Esophagus muscularis mucosa (tissue), 3 donors: ENCODE results near the gene CYP46A1.

Experiments
- CTCF ChIP-seq, 3 experiments: fragments of 200-600 bp in 2 of 3; fragments of 450-650 bp in 1 of 3; sonication (generic) in 2 of 3; IDR thresholded peaks; one replicate each; pipeline ENCODE4 v1.5.1; 2017 to 2019; ENCODE audit warnings: antibody characterized with exemption in 3 of 3, mild to moderate bottlenecking in 2 of 3, moderate library complexity in 1 of 3
- EP300 ChIP-seq: sonication (generic); formaldehyde crosslinking; IDR thresholded peaks from one replicate; pipeline ENCODE4 v1.6.1; 2017; ENCODE audit warnings: antibody characterized with exemption

- TF ChIP-seq CTCF (IDR thresholded peaks at IDR 0.05) (no peak), EP300 (no peak)
Observed at GRCh38 chr14:99720941-99721791, 37.1 kb downstream of the CYP46A1 start.
